OCI-LY7 (cell line): ENCODE data around the gene LRP4. TPM values are rescaled to one million over a fixed set of nuclear protein-coding genes. Genes with fewer than 3 reads are reported as not detected.

Source experiments
- BruUV-seq: library from RNA; stranded (reverse); fragments of 400-500 nt; replicated peaks from 2 replicates; lab custom pipeline; 2021; lab: Mats Ljungman, UMichigan
- CTCF ChIA-PET: fragments of 300-600 bp; sonication (Branson Sonifier 250); formaldehyde crosslinking; loops from one replicate; lab custom pipeline; 2022; ENCODE audit warnings: antibody characterized with exemption; ENCODE audit not compliant: unreplicated experiment; lab: Charles Lee
- POLR2A ChIA-PET: fragments of 300-600 bp; sonication (Branson Sonifier 250); formaldehyde crosslinking; loops from one replicate; lab custom pipeline; 2022; ENCODE audit warnings: antibody characterized with exemption; lab: Charles Lee
- DNase-seq: peaks from one replicate; pipeline ENCODE4 v3.0.0-alpha.2; 2015; ENCODE audit warnings: low spot score
- H2AFZ ChIP-seq: fragments of 200-600 bp; sonication (generic), shearing (Covaris generic); 2 replicates; pipeline ENCODE4 v1.6.1; 2014; ENCODE audit warnings: mild to moderate bottlenecking, antibody characterized with exemption, low read length, moderate library complexity
- H3K27ac ChIP-seq: fragments of 200-600 bp; sonication (generic); 2 replicates; pipeline ENCODE4 v1.5.1; 2014; ENCODE audit warnings: mixed run types, low read depth, mild to moderate bottlenecking, moderate library complexity, low read length, inconsistent platforms; ENCODE audit not compliant: poor library complexity, severe bottlenecking
- H3K36me3 ChIP-seq: fragments of 200-600 bp; sonication (generic); 2 replicates; pipeline ENCODE4 v1.6.1; 2014; ENCODE audit warnings: mild to moderate bottlenecking, antibody characterized with exemption, low read length, moderate library complexity, mixed read lengths; ENCODE audit not compliant: insufficient read depth
- H3K4me1 ChIP-seq: fragments of 200-600 bp; sonication (generic); 2 replicates; pipeline ENCODE4 v1.5.1; 2014; ENCODE audit warnings: mild to moderate bottlenecking, low read length; ENCODE audit not compliant: insufficient read depth, poor library complexity, severe bottlenecking
- H3K4me2 ChIP-seq: fragments of 200-600 bp; sonication (generic); 2 replicates; pipeline ENCODE4 v1.6.1; 2014; ENCODE audit warnings: mild to moderate bottlenecking, low read length
- H3K4me3 ChIP-seq: fragments of 200-600 bp; sonication (generic); 2 replicates; pipeline ENCODE4 v1.5.1; 2014; ENCODE audit warnings: mild to moderate bottlenecking, low read depth, low read length; ENCODE audit not compliant: poor library complexity, severe bottlenecking
- H3K79me2 ChIP-seq: fragments of 200-600 bp; sonication (generic); 2 replicates; pipeline ENCODE4 v1.6.1; 2016; ENCODE audit warnings: low read depth, mild to moderate bottlenecking, low read length, moderate library complexity, mixed read lengths; ENCODE audit not compliant: insufficient read depth
- H3K9me2 ChIP-seq: fragments of 200-600 bp; sonication (generic); 2 replicates; pipeline ENCODE4 v1.6.1; 2016; ENCODE audit warnings: mild to moderate bottlenecking, low read length, mixed read lengths; ENCODE audit not compliant: insufficient read depth
- H3K9me3 ChIP-seq: fragments of 200-600 bp; sonication (generic); 2 replicates; pipeline ENCODE4 v1.6.1; 2014; ENCODE audit warnings: mild to moderate bottlenecking, mixed run types, low read length, mixed read lengths
- H4K20me1 ChIP-seq: fragments of 200-600 bp; sonication (generic); 2 replicates; pipeline ENCODE4 v1.6.1; 2014; ENCODE audit warnings: mild to moderate bottlenecking, antibody characterized with exemption, low read length, moderate library complexity, mixed read lengths; ENCODE audit not compliant: insufficient read depth
- EZH2phosphoT487 ChIP-seq: fragments of 200-600 bp; sonication (generic); IDR thresholded peaks from 2 replicates; pipeline ENCODE4 v1.6.1; 2018; ENCODE audit warnings: low read depth, borderline replicate concordance, mild to moderate bottlenecking, mixed run types, antibody characterized with exemption, low read length, moderate library complexity, mixed read lengths
- intact Hi-C: fragments of 100-400 bp; cut with micrococcal nuclease; formaldehyde crosslinking; loops from one replicate; pipeline ENCODE4 v1.10.0; 2022; ENCODE audit not compliant: unreplicated experiment
- total RNA-seq, 2 experiments: library from RNA; depleted of rRNA in 1 of 2; stranded (reverse); fragments of >200 nt in 1 of 2; shearing (Covaris generic) in 1 of 2; gene quantifications; 2 replicates each; pipeline ENCODE4 v1.2.3, GENCODE V29; 2014 to 2022
- TF ChIP-seq, protein P1 (sequence below): fragments of 200-600 bp; sonication (generic); conservative IDR thresholded peaks from 2 replicates; pipeline ENCODE4 v1.5.1; 2014; ENCODE audit warnings: mild to moderate bottlenecking, antibody characterized with exemption, low read length, moderate library complexity, mixed read lengths

The LRP4 gene
- total RNA-seq, 2 experiments from 2014 or later: 19.8 to 28.5 TPM

DNA sequence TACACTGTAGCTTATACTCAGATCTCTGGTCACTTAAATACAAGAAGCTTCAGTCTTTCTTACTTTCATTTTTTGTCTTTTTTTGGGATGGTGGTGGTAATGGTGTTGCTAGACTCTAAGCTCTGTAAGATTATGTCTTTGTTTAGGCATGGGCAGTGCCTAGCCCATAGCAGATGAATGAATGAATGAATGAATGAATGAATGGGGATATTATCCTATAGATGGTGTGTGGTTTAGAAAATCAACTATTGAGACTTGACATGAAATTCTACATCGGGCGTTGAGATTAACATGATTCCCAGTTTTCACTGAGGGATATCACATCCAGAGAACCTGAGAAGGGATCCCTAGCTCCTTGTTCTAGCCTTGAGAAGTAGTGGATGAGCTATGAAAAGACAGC, 62.5 kb downstream of the LRP4 start:
- no peak for TF ChIP-seq EZH2phosphoT487
- TF ChIP-seq, protein P1, sequence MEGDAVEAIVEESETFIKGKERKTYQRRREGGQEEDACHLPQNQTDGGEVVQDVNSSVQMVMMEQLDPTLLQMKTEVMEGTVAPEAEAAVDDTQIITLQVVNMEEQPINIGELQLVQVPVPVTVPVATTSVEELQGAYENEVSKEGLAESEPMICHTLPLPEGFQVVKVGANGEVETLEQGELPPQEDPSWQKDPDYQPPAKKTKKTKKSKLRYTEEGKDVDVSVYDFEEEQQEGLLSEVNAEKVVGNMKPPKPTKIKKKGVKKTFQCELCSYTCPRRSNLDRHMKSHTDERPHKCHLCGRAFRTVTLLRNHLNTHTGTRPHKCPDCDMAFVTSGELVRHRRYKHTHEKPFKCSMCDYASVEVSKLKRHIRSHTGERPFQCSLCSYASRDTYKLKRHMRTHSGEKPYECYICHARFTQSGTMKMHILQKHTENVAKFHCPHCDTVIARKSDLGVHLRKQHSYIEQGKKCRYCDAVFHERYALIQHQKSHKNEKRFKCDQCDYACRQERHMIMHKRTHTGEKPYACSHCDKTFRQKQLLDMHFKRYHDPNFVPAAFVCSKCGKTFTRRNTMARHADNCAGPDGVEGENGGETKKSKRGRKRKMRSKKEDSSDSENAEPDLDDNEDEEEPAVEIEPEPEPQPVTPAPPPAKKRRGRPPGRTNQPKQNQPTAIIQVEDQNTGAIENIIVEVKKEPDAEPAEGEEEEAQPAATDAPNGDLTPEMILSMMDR: no peak
- CTCF ChIA-PET: no interaction called here
- no peak overlapping the region for H3K4me2 ChIP-seq
- H3K79me2 ChIP-seq: no peaks in the 10 kb centered on the region
- H4K20me1 ChIP-seq: no peaks in the 10 kb centered on the region
- no peak for DNase-seq
- no peaks in the 10 kb centered on the region for H3K9me2 ChIP-seq
- no peak overlapping the region for H2AFZ ChIP-seq
- H3K27ac ChIP-seq: no peak overlapping the region
- intact Hi-C loops: no loop called here
- no peak overlapping the region for H3K4me3 ChIP-seq
- POLR2A ChIA-PET: interaction anchor here (0.6 to 1.0 kb wide), 3 partner anchors 15 to 278 kb away, joined by 3 to 4 read pairs (median 3); no protein-coding TSS in a partner anchor
- peaks cover 52% of the 10 kb centered on the region for H3K36me3 ChIP-seq
- H3K9me3 ChIP-seq: no peaks in the 10 kb centered on the region
- BruUV-seq: no TSS peak
- peaks cover 3% of the 10 kb centered on the region for H3K4me1 ChIP-seq

- H2AFZ ChIP-seq: no peak overlapping the region
- peaks cover 3% of the 10 kb centered on the region for H3K4me1 ChIP-seq
- ChIA-PET POLR2A (interaction anchor here (0.6 to 0.9 kb wide), 2 partner anchors 279 to 308 kb away, joined by 3 read pairs; no protein-coding TSS in a partner anchor), CTCF (no interaction called here)
- no peak overlapping the region for H3K4me3 ChIP-seq
- no peaks in the 10 kb centered on the region for H3K79me2 ChIP-seq
- no peaks in the 10 kb centered on the region for H3K9me3 ChIP-seq
- H3K9me2 ChIP-seq: no peaks in the 10 kb centered on the region
- no peaks in the 10 kb centered on the region for H4K20me1 ChIP-seq
- intact Hi-C loops: no loop called here
- H3K36me3 ChIP-seq: peaks cover 45% of the 10 kb centered on the region
- no peak for DNase-seq
- no TSS peak for BruUV-seq
- H3K4me2 ChIP-seq: no peak overlapping the region
- TF ChIP-seq, protein P1: no peak
- TF ChIP-seq EZH2phosphoT487: no peak
- no peak overlapping the region for H3K27ac ChIP-seq
Observed at GRCh38 chr11:46855167-46855566, 63.2 kb downstream of the LRP4 start.

DNA sequence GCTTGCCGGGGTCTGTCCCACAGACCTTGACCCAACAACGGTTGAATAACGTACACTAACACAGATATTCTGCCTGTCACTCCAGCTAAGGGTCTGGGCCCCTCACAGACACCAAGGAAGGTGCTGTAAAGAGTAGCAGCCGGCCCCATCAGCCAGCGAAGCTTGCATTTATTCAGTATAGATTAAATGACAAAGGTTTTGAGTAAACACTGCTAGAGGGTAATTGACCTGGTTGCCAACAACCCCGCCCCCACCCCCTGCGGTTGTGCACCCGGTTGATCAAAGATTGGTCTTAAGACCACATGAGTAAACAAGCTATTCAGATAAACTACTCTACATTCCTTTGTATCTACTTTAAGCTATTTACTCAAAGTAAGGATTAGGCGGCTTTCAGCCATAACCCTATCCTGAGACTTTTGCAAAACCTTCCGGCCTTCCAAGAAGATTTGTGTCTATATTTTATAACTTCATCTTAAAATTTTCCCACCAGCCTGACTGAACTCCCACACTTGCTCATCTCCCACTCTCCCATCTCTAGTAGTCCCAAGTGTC, 67.4 kb downstream of the LRP4 start:
- peaks cover 5% of the 10 kb centered on the region for H3K36me3 ChIP-seq
- ChIA-PET CTCF (no interaction called here), POLR2A (no interaction called here)
- no peak overlapping the region for H3K4me3 ChIP-seq
- no TSS peak for BruUV-seq
- no peak overlapping the region for H3K4me2 ChIP-seq
- H4K20me1 ChIP-seq: no peaks in the 10 kb centered on the region
- intact Hi-C loops: no loop called here
- H3K9me2 ChIP-seq: no peaks in the 10 kb centered on the region
- TF ChIP-seq, protein P1: no peak
- no peak for TF ChIP-seq EZH2phosphoT487
- H3K4me1 ChIP-seq: peaks cover 10% of the 10 kb centered on the region
- H3K79me2 ChIP-seq: no peaks in the 10 kb centered on the region; the same call in 1 of the 2 replicates
- no peak overlapping the region for H3K27ac ChIP-seq
- H3K9me3 ChIP-seq: no peaks in the 10 kb centered on the region
- H2AFZ ChIP-seq: no peak overlapping the region
- DNase-seq: no peak
